Fibroblast of the aortic adventitia (primary cell): ENCODE data around the gene THAP4. TPM values are rescaled to one million over a fixed set of nuclear protein-coding genes. Genes with fewer than 3 reads are reported as not detected.

Experiments
- DNase-seq: peaks from one replicate; pipeline ENCODE4 v3.0.0-alpha.2; 2010; ENCODE audit warnings: low read depth
- H3K4me3 ChIP-seq: 2 replicates; pipeline ENCODE4 v1.5.1; 2011; ENCODE audit warnings: low read depth, mild to moderate bottlenecking, control low read depth, low read length, moderate library complexity
- total RNA-seq: library from RNA; depleted of rRNA; stranded (reverse); fragments of >200 nt; gene quantifications from 2 replicates; pipeline ENCODE4 v1.2.3, GENCODE V29; 2012; ENCODE audit warnings: low replicate concordance
- TF ChIP-seq, protein P1 (sequence below): IDR thresholded peaks from 2 replicates; pipeline ENCODE4 v1.5.1; 2011; ENCODE audit warnings: mild to moderate bottlenecking, low read length, control low read depth, inconsistent platforms; ENCODE audit not compliant: insufficient read depth

The THAP4 gene
- total RNA-seq, 1 donor = 26.4 TPM

DNA sequence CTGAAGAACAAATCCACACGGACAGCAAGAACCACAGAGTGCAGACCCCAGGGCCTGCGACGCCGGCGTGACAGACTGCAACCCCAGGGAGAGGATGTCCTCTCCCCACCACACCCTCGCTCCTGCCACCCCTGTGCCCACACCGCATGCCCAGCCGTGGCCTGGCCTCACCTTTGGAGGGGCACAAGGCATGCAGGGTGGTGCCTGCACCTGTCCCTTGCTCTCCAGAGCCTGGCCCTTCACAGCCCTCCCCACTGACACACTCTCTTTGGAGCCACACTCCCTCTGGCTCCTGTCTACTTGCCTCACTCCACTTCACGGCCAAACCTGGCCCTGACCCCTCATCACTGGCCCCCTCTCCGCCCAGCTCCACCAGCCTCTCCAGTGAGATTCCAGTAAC lies 9.3 kb downstream of the THAP4 start:
- no peak for DNase-seq
- no peak overlapping the region for H3K4me3 ChIP-seq
- TF ChIP-seq, protein P1, sequence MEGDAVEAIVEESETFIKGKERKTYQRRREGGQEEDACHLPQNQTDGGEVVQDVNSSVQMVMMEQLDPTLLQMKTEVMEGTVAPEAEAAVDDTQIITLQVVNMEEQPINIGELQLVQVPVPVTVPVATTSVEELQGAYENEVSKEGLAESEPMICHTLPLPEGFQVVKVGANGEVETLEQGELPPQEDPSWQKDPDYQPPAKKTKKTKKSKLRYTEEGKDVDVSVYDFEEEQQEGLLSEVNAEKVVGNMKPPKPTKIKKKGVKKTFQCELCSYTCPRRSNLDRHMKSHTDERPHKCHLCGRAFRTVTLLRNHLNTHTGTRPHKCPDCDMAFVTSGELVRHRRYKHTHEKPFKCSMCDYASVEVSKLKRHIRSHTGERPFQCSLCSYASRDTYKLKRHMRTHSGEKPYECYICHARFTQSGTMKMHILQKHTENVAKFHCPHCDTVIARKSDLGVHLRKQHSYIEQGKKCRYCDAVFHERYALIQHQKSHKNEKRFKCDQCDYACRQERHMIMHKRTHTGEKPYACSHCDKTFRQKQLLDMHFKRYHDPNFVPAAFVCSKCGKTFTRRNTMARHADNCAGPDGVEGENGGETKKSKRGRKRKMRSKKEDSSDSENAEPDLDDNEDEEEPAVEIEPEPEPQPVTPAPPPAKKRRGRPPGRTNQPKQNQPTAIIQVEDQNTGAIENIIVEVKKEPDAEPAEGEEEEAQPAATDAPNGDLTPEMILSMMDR = no peak

GRCh38 chr2:241620419-241620769 lies 16.6 kb downstream of the THAP4 start:
- TF ChIP-seq, protein P1 = no peak
- no peak for DNase-seq
- H3K4me3 ChIP-seq = no peak overlapping the region

- TF ChIP-seq, protein P1 = no peak
- H3K4me3 ChIP-seq = no peak overlapping the region
- DNase-seq = no peak
These were observed 17.1 kb downstream of the THAP4 start for GRCh38 chr2:241619597-241620418.

GRCh38 chr2:241618829-241619228 lies 18.1 kb downstream of the THAP4 start:
- TF ChIP-seq, protein P1 = no peak
- no peak for DNase-seq
- no peak overlapping the region for H3K4me3 ChIP-seq

DNA sequence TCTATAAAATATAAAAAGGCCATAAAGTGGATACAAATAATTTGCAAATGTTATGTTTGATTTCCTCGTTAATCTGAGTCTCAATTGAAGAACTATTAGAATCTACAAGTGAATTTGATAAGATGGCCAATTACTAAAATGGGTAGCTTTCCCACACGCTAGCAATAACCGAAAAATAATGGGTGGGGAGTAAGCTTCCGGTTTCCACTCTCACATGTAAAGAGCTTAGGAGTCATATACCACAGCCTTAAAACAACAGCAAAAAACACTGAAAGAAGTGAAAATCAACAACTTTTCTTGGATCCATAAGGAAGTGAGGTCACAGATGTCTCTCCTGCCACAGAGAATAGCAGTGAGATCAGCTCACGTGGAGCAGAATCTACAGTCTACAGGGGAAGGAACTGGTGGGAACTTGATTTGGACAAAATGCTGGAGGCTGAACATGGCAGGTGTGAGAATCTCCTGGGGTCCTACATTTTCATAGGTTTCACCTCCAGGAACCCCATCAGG lies 18.6 kb downstream of the THAP4 start:
- H3K4me3 ChIP-seq = no peak overlapping the region
- DNase-seq = no peak
- TF ChIP-seq, protein P1 = no peak

- no peak overlapping the region for H3K4me3 ChIP-seq
- DNase-seq = no peak
- TF ChIP-seq, protein P1 = no peak
These were observed 19.4 kb downstream of the THAP4 start for GRCh38 chr2:241617431-241618154.
